ENCODE results near the gene VEGFC.

Gene VEGFC

DNA sequence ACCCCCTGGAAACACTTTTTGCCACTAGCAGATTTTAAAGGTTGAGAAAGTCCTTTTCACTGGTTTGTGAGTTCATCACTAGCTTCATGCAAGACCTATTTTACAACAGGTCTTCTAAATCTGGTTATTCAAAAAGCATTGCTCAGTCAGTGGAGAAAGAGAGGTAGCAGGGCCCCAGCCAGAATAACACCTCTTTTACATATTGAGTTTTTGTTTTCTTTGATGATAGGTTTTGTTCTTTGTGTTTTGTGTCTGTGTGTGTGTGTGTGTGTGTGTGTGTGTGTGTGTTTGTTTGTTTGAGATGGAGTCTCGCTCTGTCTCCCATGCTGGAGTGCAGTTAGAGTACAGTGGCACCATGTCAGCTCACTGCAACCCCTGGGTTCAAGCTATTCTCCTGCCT, 2.7 kb upstream of the VEGFC start:
- no peak for DNase-seq

GRCh38 chr4:176794651-176795050, 1.9 kb upstream of the VEGFC start:
- DNase-seq = no peak

DNA sequence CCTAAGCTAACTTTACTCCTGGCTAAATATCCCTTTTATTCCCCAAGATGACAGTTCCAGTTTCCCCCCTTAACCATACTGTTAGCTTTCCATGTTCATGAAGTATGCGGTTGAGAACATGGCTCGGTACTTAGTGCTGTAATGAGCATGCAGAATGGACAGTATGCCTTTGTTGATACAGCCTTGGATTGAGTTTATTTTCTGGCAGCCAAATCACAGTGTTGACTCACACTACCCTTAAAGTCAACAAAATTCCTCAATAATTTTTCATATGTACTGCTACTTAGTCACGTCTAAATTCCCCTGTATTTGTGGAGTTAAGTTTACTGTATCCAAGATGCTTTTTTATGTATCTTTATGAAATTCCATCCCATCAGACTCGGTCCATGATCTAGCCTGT, 1.4 kb upstream of the VEGFC start:
- DNase-seq = no peak

DNA sequence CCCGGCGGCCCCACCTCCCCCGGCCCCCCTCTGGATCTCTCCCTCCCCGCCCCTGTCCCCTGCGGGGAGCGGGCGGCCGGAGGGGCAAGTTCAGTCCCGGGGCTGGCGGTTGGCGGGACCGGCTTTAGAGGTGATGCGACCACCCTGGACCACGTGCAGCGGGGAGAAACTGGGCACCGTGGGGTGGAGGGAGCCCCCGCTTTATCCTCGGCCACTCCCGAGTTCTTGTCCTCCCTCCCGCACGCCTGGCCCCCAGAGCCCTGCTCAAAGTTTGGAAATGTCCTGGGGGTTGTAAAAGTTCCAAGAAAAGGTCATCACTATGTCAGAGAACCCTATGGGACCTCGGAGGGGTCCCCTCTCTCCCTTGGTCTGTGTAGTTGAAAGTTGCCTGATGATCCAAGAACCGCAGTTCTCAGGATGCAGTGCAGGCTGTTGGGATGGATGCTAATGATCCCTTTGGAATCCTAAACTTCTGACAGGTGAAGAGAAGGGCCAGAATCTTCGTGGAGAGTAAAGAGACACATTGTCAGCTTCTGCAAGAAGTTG, 411 bp upstream of the VEGFC start:
- no peak for DNase-seq

GRCh38 chr4:176791591-176792325, 964 bp downstream of the VEGFC start:
- DNase-seq = no peak

GRCh38 chr4:176790398-176790797, 2.3 kb downstream of the VEGFC start:
- DNase-seq = no peak

- DNase-seq = no peak
Measured at GRCh38 chr4:176789955-176790354, 2.8 kb downstream of the VEGFC start.

DNA sequence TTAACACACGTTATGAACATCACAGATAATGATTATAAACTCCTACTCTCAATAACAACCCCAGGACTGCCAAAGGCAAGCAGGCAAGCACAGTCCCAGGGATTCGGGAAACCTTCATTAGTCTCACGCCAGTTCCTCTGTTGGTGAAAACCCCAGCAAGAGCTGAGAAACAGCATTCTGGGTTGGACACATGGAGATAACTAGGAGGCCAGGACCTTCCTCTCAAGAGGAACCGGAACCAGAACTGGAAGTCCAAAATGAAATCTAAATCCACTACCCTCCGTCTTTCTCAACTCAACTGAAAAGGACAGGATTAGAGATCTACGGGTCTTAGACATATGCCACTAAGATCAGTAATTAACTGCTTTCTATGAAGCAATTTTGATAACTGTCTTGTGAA, 3.8 kb downstream of the VEGFC start:
- no peak for DNase-seq

- no peak for DNase-seq
Measured at GRCh38 chr4:176788248-176788647, 4.5 kb downstream of the VEGFC start.

DNA sequence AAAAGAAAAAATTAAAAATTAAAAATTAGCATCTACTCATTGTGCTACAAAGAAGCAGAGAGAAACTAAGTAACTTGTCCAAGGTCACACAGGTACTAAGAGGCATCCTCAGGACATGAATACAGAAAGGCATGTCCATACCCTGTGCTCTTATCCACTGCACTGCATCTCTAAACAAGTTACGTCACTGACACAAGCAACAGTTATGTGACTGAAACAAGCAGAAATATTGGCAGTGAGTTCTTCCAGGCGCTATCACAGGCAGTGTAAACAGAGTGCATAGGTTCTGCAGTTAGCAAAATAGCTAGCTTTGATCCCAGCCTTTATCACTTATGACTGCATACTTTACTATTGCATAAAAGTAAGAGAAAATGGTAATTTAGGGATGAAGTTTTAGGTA, 7.9 kb downstream of the VEGFC start:
- DNase-seq = no peak

GRCh38 chr4:176782794-176783193, 9.9 kb downstream of the VEGFC start:
- no peak for DNase-seq

DNA sequence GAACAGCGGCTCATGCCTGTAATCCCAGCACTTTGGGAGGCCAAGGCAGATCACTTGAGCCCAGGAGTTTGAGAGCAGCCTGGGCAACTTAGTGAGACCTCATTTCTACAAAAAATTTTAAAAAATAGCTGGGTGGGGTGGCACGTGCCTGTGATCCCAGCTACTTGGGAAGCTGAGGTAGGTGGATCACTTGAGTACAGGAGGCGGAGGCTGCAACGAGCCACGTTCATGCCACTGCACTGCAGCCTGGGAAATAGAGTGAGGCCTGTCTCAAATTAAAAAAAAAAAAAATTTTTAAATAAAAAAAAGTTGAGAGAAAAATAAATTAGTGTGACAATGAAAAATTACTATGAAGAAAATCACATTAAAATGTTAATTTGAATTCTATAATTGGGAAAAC, 10.5 kb downstream of the VEGFC start:
- DNase-seq = no peak

DNA sequence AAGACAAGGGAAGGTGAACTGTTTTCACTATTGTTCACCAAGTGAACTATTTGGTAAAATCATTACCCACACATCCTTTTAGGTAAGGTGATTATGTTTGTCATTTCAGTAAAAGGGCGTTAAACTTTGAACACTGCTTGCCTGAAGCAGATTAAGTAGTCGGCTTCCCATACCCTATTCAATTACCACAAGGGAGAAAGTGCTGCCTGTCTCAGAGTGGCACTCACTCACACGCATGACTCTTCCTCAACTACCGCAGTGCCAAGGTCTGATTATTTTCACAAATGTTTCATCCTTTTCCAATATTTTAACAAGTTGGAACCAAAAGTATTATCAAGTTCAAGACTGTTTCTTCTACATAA, 11.0 kb downstream of the VEGFC start:
- no peak for DNase-seq

DNA sequence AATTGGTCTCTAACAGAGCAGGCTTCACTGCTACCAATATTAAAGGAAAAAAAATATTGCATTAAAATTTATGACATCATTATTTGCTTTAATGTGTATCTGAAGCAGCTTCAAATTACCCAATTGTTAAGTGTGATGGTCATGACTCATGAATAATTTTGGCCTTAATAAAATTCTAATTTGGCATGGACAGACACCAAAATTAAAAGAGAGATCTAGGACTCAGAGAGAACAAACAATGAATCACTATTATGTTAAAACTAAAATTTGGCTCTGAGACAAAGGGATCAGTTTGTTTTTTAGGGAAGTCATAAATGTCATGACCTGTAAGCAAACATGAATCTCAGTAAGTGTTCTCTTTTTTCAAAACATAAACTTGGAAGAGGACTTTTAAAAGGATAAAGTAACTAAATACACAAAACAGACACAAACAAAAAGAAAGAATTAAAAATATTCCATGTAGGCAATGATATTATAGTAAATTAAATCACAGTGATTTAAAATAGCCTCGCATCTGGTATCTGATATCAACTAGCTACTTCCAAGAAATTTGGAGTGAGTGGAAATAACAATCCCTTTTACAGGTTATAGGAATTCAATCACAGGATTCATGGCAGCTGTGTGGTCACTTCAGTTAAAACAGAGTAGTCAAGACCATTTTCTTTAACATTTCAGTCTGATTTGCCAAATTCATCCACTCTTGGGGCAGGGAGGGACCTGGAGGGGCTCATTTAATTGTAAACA, 11.6 kb downstream of the VEGFC start:
- DNase-seq = no peak

- DNase-seq = no peak
Measured at GRCh38 chr4:176779421-176779820, 13.3 kb downstream of the VEGFC start.

GRCh38 chr4:176778491-176778890, 14.2 kb downstream of the VEGFC start:
- no peak for DNase-seq

DNA sequence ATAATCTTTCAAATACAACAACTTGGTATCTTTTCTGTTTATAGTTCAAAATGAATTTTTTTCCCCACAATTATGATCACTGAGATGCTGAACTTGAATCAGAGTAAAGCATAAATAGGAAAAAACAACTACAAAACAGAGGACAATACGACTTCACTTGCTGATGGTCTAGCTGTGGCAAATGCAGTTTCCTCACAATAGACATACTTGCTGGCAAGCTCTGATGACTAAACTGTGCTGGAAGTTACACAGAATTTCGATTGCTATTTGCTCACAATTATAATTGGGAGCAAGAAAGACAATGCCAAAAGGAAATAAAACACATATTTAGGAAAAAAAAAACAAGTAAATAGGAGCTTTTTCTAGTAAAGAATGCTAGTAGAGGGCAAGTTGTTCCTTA, 14.7 kb downstream of the VEGFC start:
- no peak for DNase-seq

- no peak for DNase-seq
Measured at GRCh38 chr4:176775338-176775737, 17.4 kb downstream of the VEGFC start.

DNA sequence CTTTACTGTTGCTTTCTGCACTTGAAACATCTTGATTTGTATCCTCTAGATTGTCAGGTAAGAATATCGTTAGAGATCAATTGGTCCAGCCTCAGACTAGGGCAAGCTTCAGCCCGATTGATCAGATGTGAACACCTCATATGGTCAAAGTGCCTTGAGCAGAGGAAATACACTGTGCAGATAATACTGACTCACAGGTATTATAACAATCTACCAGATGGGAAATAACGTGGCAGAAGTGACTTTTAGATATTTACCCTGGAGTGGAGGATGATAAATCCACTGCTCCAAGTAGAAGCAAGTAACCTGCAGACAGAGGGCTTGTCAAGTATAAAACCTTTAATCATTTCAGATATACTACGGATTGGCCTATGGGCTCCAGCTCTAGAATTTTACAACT, 17.9 kb downstream of the VEGFC start:
- DNase-seq = no peak

DNA sequence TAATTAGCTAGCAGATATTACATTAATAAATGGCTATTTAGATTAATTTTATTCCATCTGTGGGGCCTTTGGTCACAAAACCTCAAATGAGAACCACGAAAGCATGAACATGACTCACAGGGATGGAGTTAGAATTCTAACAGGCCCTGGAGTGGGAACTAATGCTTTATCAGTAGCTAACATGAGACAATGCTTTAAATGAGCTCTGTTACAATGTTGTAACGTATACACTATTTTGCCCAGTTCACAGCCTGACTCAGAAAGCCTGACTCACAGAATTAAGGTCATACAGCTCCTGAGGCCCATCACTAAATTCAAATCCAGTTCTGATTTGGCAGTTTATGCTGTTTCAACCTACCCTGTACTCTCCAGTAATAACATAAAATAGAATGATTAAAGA, 23.2 kb downstream of the VEGFC start:
- no peak for DNase-seq

DNA sequence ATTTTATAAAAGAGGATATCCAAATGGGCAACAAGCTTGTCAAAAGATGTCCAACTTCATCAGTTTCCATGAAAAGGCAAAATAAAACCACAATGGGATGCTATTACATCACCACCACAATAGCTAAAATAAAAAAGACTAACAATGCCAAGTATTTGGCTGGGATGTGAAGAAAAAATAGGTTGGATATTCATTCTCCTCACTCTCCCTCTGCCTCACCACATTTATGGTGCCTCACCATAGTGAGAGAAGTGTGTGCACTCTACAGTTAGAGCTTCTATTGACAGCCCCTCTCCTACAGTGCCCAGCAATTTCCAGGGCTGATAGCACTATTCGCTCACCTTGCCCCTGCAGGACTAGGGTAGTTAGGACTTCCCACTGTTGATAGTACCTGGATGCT, 25.5 kb downstream of the VEGFC start:
- DNase-seq = no peak

DNA sequence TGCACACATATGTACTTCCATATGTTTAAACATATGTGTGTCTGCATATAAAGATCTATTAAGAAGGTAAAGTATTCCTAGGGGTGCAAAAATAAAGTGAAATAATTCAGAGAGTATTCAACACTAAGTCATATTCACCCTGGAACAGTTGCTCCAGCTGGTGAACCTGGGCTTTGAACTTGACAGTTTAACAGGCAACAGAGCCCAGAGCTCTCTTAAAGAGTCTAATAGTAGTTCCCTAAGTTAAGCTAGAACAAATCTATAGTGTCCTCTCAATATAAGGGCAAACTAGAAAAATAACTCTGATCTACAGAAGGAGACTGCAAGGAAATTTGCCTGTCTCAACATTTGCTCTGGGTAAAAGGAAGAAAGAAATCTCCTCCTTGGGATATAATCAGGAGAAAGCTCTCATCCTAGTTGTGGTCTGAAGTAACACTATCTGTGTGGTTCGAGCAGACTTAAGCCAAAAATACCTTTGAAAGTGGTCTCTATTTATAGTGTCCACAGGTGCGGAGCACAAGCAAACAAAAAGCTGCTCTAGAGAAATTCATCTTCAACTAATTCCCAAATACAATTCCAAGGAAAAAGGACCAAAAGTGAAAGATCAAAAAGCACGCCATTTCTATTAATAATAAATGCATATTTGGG, 29.9 kb downstream of the VEGFC start:
- no peak for DNase-seq

DNA sequence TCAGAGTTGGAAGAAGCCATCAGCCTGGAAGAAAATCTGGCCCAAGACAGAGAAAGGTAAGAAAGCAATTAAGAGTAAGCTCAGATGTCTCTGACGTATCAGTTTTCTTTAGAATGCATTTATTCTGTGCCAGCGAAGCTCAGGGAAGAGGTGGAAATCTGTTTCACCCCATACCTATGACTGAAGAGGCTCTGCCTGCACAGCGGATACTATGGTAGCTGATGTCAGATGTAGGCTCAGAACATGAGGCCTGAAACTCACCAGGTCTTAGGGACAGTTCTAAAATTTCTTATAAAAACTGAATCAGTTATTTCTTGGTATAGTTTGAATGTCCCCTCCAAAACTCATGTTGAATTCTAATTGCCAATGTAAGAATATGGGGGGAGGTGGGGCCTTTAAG, 30.9 kb downstream of the VEGFC start:
- DNase-seq = no peak

DNA sequence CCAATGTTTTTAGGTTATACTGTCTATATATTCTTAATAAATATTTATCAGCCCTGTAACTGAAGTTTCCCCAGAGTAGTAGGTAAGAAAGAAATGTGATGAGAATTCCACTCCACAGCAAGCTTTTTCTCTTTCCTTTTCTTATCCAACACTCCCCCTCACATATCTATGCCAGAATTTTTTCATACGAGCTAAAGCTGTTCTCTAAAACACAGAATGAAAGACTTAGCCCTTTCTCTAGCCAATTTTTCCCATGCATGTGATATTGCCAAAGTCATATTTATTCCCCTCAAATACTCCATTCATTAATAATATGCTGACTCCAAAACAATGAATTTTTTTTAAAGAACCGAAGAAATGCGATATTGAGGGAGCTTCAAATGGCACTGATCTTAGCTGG, 32.3 kb downstream of the VEGFC start:
- DNase-seq = no peak

All from NCI-H526 treated with DMSO at 0.1 percent for 48 hours (cell line).